H1 (cell line): ENCODE measurements around the gene STX8. TPM values are rescaled to one million over a fixed set of nuclear protein-coding genes. Genes with fewer than 3 reads are reported as not detected.

Source experiments
- CTCF ChIA-PET: fragments of 300-600 bp; sonication (Branson Sonifier 250); formaldehyde crosslinking; loops from one replicate; lab custom pipeline; 2021; ENCODE audit not compliant: partially characterized antibody; lab: Charles Lee
- POLR2A ChIA-PET: fragments of 300-600 bp; sonication (Branson Sonifier 250); formaldehyde crosslinking; loops from one replicate; lab custom pipeline; 2021; ENCODE audit warnings: inconsistent platforms; ENCODE audit not compliant: partially characterized antibody; lab: Charles Lee
- DNase-seq, 2 experiments: peaks; one replicate each; pipeline versions ENCODE4 v3.0.0 to v3.0.0-alpha.2; 2010 to 2022; ENCODE audit warnings: low spot score in 2 of 2, low read depth in 1 of 2, mixed read lengths in 1 of 2
- FAIRE-seq: peaks from 2 replicates; lab custom pipeline; 2011; peaks lifted over from hg19 to GRCh38; lab: Jason Lieb, UNC
- H2AFZ ChIP-seq: 2 replicates; pipeline ENCODE4 v1.8.1; 2012; ENCODE audit warnings: low read length, inconsistent platforms
- H2AK5ac ChIP-seq: 2 replicates; pipeline ENCODE4 v1.6.1; 2013; ENCODE audit warnings: low read depth, low read length
- H2BK120ac ChIP-seq: replicated peaks from 2 replicates; pipeline ENCODE3; 2013; ENCODE audit warnings: low read depth, low read length, inconsistent platforms
- H2BK12ac ChIP-seq: 2 replicates; pipeline ENCODE4 v1.6.1; 2013; ENCODE audit warnings: low read depth, low read length
- H2BK15ac ChIP-seq: 2 replicates; pipeline ENCODE4 v1.6.1; 2013; ENCODE audit warnings: low read length
- H2BK20ac ChIP-seq: 2 replicates; pipeline ENCODE4 v1.6.1; 2013; ENCODE audit warnings: low read length
- H2BK5ac ChIP-seq: 2 replicates; pipeline ENCODE4 v1.6.1; 2013; ENCODE audit warnings: low read depth, low read length
- H3K14ac ChIP-seq: 2 replicates; pipeline ENCODE4 v1.6.1; 2013; ENCODE audit warnings: inconsistent platforms; ENCODE audit not compliant: insufficient read length
- H3K18ac ChIP-seq: 2 replicates; pipeline ENCODE4 v1.6.1; 2013; ENCODE audit warnings: low read length; ENCODE audit errors: extremely low read depth
- H3K23ac ChIP-seq: 2 replicates; pipeline ENCODE4 v1.6.1; 2013; ENCODE audit warnings: inconsistent platforms; ENCODE audit not compliant: insufficient read length
- H3K23me2 ChIP-seq: 2 replicates; pipeline ENCODE4 v1.6.1; 2013; ENCODE audit warnings: low read depth, low read length
- H3K27ac ChIP-seq: 2 replicates; pipeline ENCODE4 v1.6.1; 2011; ENCODE audit warnings: low read depth, low read length, inconsistent platforms
- H3K27me3 ChIP-seq, 4 experiments: replicated peaks in 1 of 4; 1 replicate in 1 of 4; 2 replicates in 3 of 4; pipeline versions ENCODE4 v1.6.1 to v1.8.1; 2011 to 2013; ENCODE audit warnings: low read length in 3 of 4, mild to moderate bottlenecking in 3 of 4, inconsistent platforms in 2 of 4, mixed read lengths in 2 of 4, moderate library complexity in 1 of 4; ENCODE audit not compliant: control insufficient read depth in 3 of 4, insufficient read depth in 3 of 4; ENCODE audit errors: extremely low read depth in 1 of 4
- H3K36me3 ChIP-seq, 4 experiments: 2 replicates each; pipeline versions ENCODE4 v1.6.1 to v1.8.1; 2011 to 2013; ENCODE audit warnings: mild to moderate bottlenecking in 4 of 4, low read length in 3 of 4, moderate library complexity in 2 of 4, control low read depth in 1 of 4, inconsistent platforms in 1 of 4; ENCODE audit not compliant: insufficient read depth in 4 of 4, control insufficient read depth in 2 of 4
- H3K4ac ChIP-seq: replicated peaks from 2 replicates; pipeline ENCODE3; 2013; ENCODE audit warnings: low read length, low read depth, mixed read lengths, inconsistent platforms; ENCODE audit not compliant: insufficient read length
- H3K4me1 ChIP-seq, 4 experiments: replicated peaks in 1 of 4; 1 replicate in 1 of 4; 2 replicates in 3 of 4; pipeline versions ENCODE4 v1.6.1 to v1.8.1; 2011 to 2013; ENCODE audit warnings: low read length in 3 of 4, inconsistent platforms in 2 of 4, mixed read lengths in 1 of 4; ENCODE audit not compliant: insufficient read depth in 4 of 4, control insufficient read depth in 3 of 4
- H3K4me2 ChIP-seq, 2 experiments: 2 replicates each; pipeline versions ENCODE4 v1.6.1 to v1.8.1; 2011 to 2013; ENCODE audit warnings: low read depth in 2 of 2, low read length in 2 of 2, control low read depth in 1 of 2, inconsistent platforms in 1 of 2, mild to moderate bottlenecking in 1 of 2; ENCODE audit not compliant: insufficient read depth in 1 of 2
- H3K4me3 ChIP-seq, 4 experiments: fragments of 200-600, 300-600 bp in 1 of 4; sonication (generic), shearing (Covaris generic), sonication (Bioruptor Twin) in 1 of 4; 2 replicates each; pipeline versions ENCODE4 v1.5.1 to v1.8.1; 2011 to 2016; ENCODE audit warnings: low read length in 4 of 4, low read depth in 3 of 4, control low read depth in 2 of 4, inconsistent platforms in 2 of 4, mild to moderate bottlenecking in 2 of 4, mixed read lengths in 1 of 4, moderate library complexity in 1 of 4; ENCODE audit not compliant: insufficient read depth in 2 of 4; ENCODE audit errors: extremely low read depth in 1 of 4
- H3K56ac ChIP-seq: replicated peaks from 2 replicates; pipeline ENCODE3; 2013; ENCODE audit warnings: low read depth, mild to moderate bottlenecking, mixed read lengths, low read length, inconsistent platforms; ENCODE audit not compliant: insufficient read length
- H3K79me1 ChIP-seq: 2 replicates; pipeline ENCODE4 v1.6.1; 2013; ENCODE audit warnings: low read depth, low read length, control low read depth
- H3K79me2 ChIP-seq, 2 experiments: 2 replicates each; pipeline versions ENCODE4 v1.6.1 to v1.8.1; 2012 to 2013; ENCODE audit warnings: low read length in 2 of 2, mild to moderate bottlenecking in 2 of 2, inconsistent platforms in 1 of 2; ENCODE audit not compliant: insufficient read depth in 2 of 2, control insufficient read depth in 1 of 2
- H3K9ac ChIP-seq, 4 experiments: replicated peaks in 1 of 4; 1 replicate in 1 of 4; 2 replicates in 3 of 4; pipeline versions ENCODE4 v1.6.1 to v1.8.1; 2011 to 2013; ENCODE audit warnings: low read depth in 3 of 4, low read length in 3 of 4, control low read depth in 2 of 4, mild to moderate bottlenecking in 2 of 4, moderate library complexity in 2 of 4, inconsistent platforms in 1 of 4; ENCODE audit errors: extremely low read depth in 1 of 4
- H3K9me3 ChIP-seq, 2 experiments: 2 replicates each; pipeline versions ENCODE4 v1.6.1 to v1.8.1; 2012 to 2013; ENCODE audit warnings: mild to moderate bottlenecking in 2 of 2, moderate library complexity in 2 of 2, control low read depth in 1 of 2, inconsistent platforms in 1 of 2, low read depth in 1 of 2, low read length in 1 of 2, mixed read lengths in 1 of 2; ENCODE audit not compliant: insufficient read depth in 2 of 2
- H4K20me1 ChIP-seq, 2 experiments: replicated peaks in 1 of 2; 2 replicates each; pipeline versions ENCODE3 to v1.8.1; 2011 to 2013; ENCODE audit warnings: inconsistent platforms in 2 of 2, low read length in 2 of 2, mild to moderate bottlenecking in 1 of 2; ENCODE audit not compliant: insufficient read depth in 2 of 2, control insufficient read depth in 1 of 2
- H4K5ac ChIP-seq: 2 replicates; pipeline ENCODE4 v1.6.1; 2013; ENCODE audit warnings: low read length, low read depth, mixed read lengths, inconsistent platforms; ENCODE audit not compliant: insufficient read length
- H4K8ac ChIP-seq: 2 replicates; pipeline ENCODE4 v1.8.0; 2013; ENCODE audit warnings: mild to moderate bottlenecking, moderate library complexity, low read length, inconsistent platforms; ENCODE audit not compliant: insufficient read depth; ENCODE audit errors: extremely low read depth
- H4K91ac ChIP-seq: replicated peaks from 2 replicates; pipeline ENCODE3; 2013; ENCODE audit warnings: low read length, mixed read lengths, inconsistent platforms; ENCODE audit not compliant: insufficient read length
- BACH1 ChIP-seq: IDR thresholded peaks from 2 replicates; pipeline ENCODE4 v1.6.1; 2012; ENCODE audit warnings: low read length, improper control_type of control experiment
- CTCF ChIP-seq, 3 experiments: IDR thresholded peaks; 1 replicate in 2 of 3; 2 replicates in 1 of 3; pipeline versions ENCODE4 v1.5.1 to v1.6.1; 2011; ENCODE audit warnings: low read length in 3 of 3, mild to moderate bottlenecking in 3 of 3, inconsistent platforms in 2 of 3, low read depth in 1 of 3, moderate library complexity in 1 of 3; ENCODE audit not compliant: insufficient read depth in 1 of 3; ENCODE audit errors: control extremely low read depth in 1 of 3
- GABPA ChIP-seq: IDR thresholded peaks from 2 replicates; pipeline ENCODE4 v1.6.1; 2011; ENCODE audit warnings: mild to moderate bottlenecking, low read length, moderate library complexity, borderline replicate concordance; ENCODE audit not compliant: insufficient read depth
- HDAC2 ChIP-seq, 2 experiments: fragments of 300-600 bp in 1 of 2; sonication (generic) in 1 of 2; IDR thresholded peaks; 2 replicates each; pipeline ENCODE4 v1.6.1; 2011 to 2012; ENCODE audit warnings: low read depth in 2 of 2, low read length in 2 of 2, mild to moderate bottlenecking in 2 of 2, moderate library complexity in 2 of 2, borderline replicate concordance in 1 of 2, inconsistent platforms in 1 of 2
- MAFK ChIP-seq: IDR thresholded peaks from 2 replicates; pipeline ENCODE4 v1.6.1; 2012; ENCODE audit warnings: low read depth, mild to moderate bottlenecking, improper control_type of control experiment, low read length
- RAD21 ChIP-seq, 2 experiments: IDR thresholded peaks in 1 of 2; conservative IDR thresholded peaks in 1 of 2; 2 replicates each; pipeline ENCODE4 v1.6.1; 2011; ENCODE audit warnings: low read depth in 2 of 2, low read length in 2 of 2, improper control_type of control experiment in 1 of 2, inconsistent platforms in 1 of 2, mild to moderate bottlenecking in 1 of 2, moderate library complexity in 1 of 2
- RXRA ChIP-seq: IDR thresholded peaks from 2 replicates; pipeline ENCODE4 v1.6.1; 2011; ENCODE audit warnings: low read depth, mild to moderate bottlenecking, low read length, moderate library complexity; ENCODE audit not compliant: insufficient read depth
- YY1 ChIP-seq: IDR thresholded peaks from 2 replicates; pipeline ENCODE4 v1.6.1; 2011; ENCODE audit warnings: low read depth, mild to moderate bottlenecking, low read length
- WGBS, 2 experiments: shearing (Covaris generic) in 1 of 2; methylation state at CpG; one replicate each; pipeline versions ENCODE4 v1.1.6 to v1.1.7; 2013 to 2015; ENCODE audit warnings: low lambda C conversion rate in 2 of 2, mixed read lengths in 2 of 2, inconsistent platforms in 1 of 2, low coverage in 1 of 2, missing lambda C conversion rate in 1 of 2; ENCODE audit not compliant: insufficient replicate concordance in 2 of 2, insufficient coverage in 1 of 2, insufficient read length in 1 of 2; ENCODE audit errors: extremely low coverage in 1 of 2, missing lambda C conversion rate in 1 of 2; 5-methylcytosine and 5-hydroxymethylcytosine counted together
- polyA plus RNA-seq, 7 experiments: library from polyadenylated mRNA; depleted of rRNA in 3 of 7; stranded (reverse) in 5 of 7; unstranded in 2 of 7; fragments of >200 nt in 5 of 7; fragments of 200-250 nt in 2 of 7; gene quantifications; 1 replicate in 5 of 7; 2 replicates in 1 of 7; 4 replicates in 1 of 7; pipeline versions ENCODE4 v1.2.1 to v1.2.3, GENCODE V29; 2011 to 2013; ENCODE audit warnings: missing spikeins in 2 of 7, mixed read lengths in 2 of 7
- total RNA-seq: library from RNA; stranded (reverse); fragmentation: NEBNext Ultra II Directional; extraction: Animal tissue kit (Norgen Biotek cat#: 25700); gene quantifications from 2 replicates; pipeline ENCODE4 v1.2.1, GENCODE V29; 2021

Gene STX8
- total and polyA plus RNA-seq, 2 of the 8 experiments (the other 6 are each of a cell fraction or from before 2014, with no cell fraction given), result 22.8 to 42.5 TPM

- peak; percentile 45 for FAIRE-seq
- 66% methylated on average over 8 of the region's 8 CpGs; no CpG with 5 or more reads in 1 of the 2 experiments for WGBS, 2 experiments
Observed at GRCh38 chr17:9291912-9292560, 283.6 kb downstream of the STX8 start.

More at GRCh38 chr17:9291912-9292560, 283.6 kb downstream of the STX8 start:
- peak in 1 of 2 experiments; percentile 66 for DNase-seq
- Histone ChIP-seq H4K5ac (no peak overlapping the region), H3K4me2 (no peak overlapping the region), H3K23me2 (no peaks in the 10 kb centered on the region), H2BK20ac (no peak overlapping the region), H3K9ac (no peak overlapping the region), H4K20me1 (no peaks in the 10 kb centered on the region), H3K9me3 (no peaks in the 10 kb centered on the region), H2AFZ (no peak overlapping the region), H3K27me3 (no peaks in the 10 kb centered on the region), H3K4ac (no peak overlapping the region), H2BK120ac (no peak overlapping the region), H3K23ac (no peak overlapping the region), H3K4me1 (peaks cover 0 to 4% (median under 1%) of the 10 kb centered on the region in 4 experiments; a peak in 2 of 7 replicates), H3K36me3 (no peaks in the 10 kb centered on the region), H2BK5ac (no peak overlapping the region), H3K79me2 (no peaks in the 10 kb centered on the region), H3K4me3 (no peak overlapping the region), H3K27ac (no peak overlapping the region), H4K8ac (no peak overlapping the region), H2AK5ac (no peak overlapping the region), H4K91ac (no peak overlapping the region), H3K14ac (no peak overlapping the region), H3K79me1 (no peaks in the 10 kb centered on the region; the same call in 1 of the 2 replicates), H2BK15ac (no peak overlapping the region), H3K56ac (no peak overlapping the region), H2BK12ac (no peak overlapping the region), H3K18ac (no peak overlapping the region)
- CTCF ChIA-PET, result interaction anchor here (0.6 to 3.6 kb wide), 47 partner anchors 9 to 727 kb away, joined by 3 to 30 read pairs (median 4); no protein-coding TSS in a partner anchor
- TF ChIP-seq GABPA, result no peak
- no peak for TF ChIP-seq RXRA
- TF ChIP-seq HDAC2 (IDR thresholded peaks at IDR 0.05; ENCODE audit: borderline replicate concordance in 1 of 2, low read depth in 2 of 2, low read length in 2 of 2), result 0 out of 4 replicates have a peak, but pooled peaks of 1 of the 2 experiments have one; percentile 27
- no peak for TF ChIP-seq MAFK
- peak; percentile 65 to 84 (median 75) for TF ChIP-seq CTCF (IDR thresholded peaks at IDR 0.05; ENCODE audit: control extremely low read depth in 1 of 3, insufficient read depth in 1 of 3, low read depth in 1 of 3, low read length in 3 of 3)
- 0 out of 2 replicates have a peak, but pooled peaks have one; percentile 10 for TF ChIP-seq BACH1
- peak; percentile 77 to 83 for TF ChIP-seq RAD21 (IDR thresholded peaks at IDR 0.05 in 1 of 2, conservative IDR thresholded peaks at IDR 0.05 in 1 of 2; ENCODE audit: low read depth in 2 of 2, low read length in 2 of 2)
- TF ChIP-seq YY1, result no peak
- POLR2A ChIA-PET, result no interaction called here
